Endothelial cell of umbilical vein (primary cell): ENCODE results near the gene HYAL2. TPM values are rescaled to one million over a fixed set of nuclear protein-coding genes. Genes with fewer than 3 reads are reported as not detected.
A peak's percentile ranks its signal among the peaks of the same experiment; 100 is the strongest.

Experiments used
- BruUV-seq: library from RNA; stranded (reverse); fragments of 400-500 nt; replicated peaks from 2 replicates; lab custom pipeline; 2021; lab: Mats Ljungman, UMichigan
- CTCF ChIA-PET: fragments of 300-600, 350-600 bp; sonication (Branson Sonifier 250); formaldehyde crosslinking; loops from one replicate; lab custom pipeline; 2021; ENCODE audit warnings: antibody characterized with exemption, inconsistent platforms; lab: Charles Lee
- POLR2A ChIA-PET: fragments of 300-600, 350-600 bp; sonication (Branson Sonifier 250); formaldehyde crosslinking; loops from one replicate; lab custom pipeline; 2021; ENCODE audit warnings: antibody characterized with exemption, inconsistent platforms; lab: Charles Lee
- DNase-seq: peaks from one replicate; pipeline ENCODE4 v3.0.0-alpha.2; 2011; ENCODE audit warnings: low read depth, low spot score
- FAIRE-seq: peaks from 2 replicates; lab custom pipeline; 2011; peaks lifted over from hg19 to GRCh38; lab: Jason Lieb, UNC
- H2AFZ ChIP-seq: 2 replicates; pipeline ENCODE4 v1.6.0; 2012; ENCODE audit warnings: low read depth, low read length, control low read depth, inconsistent platforms
- H3K27ac ChIP-seq: 2 replicates; pipeline ENCODE4 v1.5.1; 2011; ENCODE audit warnings: low read depth, mild to moderate bottlenecking, control low read depth, low read length, moderate library complexity; ENCODE audit not compliant: insufficient read depth
- H3K27me3 ChIP-seq, 2 experiments: 2 replicates each; pipeline versions ENCODE4 v1.6.0 to v1.6.1; 2011; ENCODE audit warnings: low read length in 2 of 2, mixed read lengths in 1 of 2; ENCODE audit not compliant: control insufficient read depth in 2 of 2, insufficient read depth in 2 of 2
- H3K36me3 ChIP-seq, 2 experiments: 2 replicates in 1 of 2; 3 replicates in 1 of 2; pipeline ENCODE4 v1.5.1; 2011; ENCODE audit warnings: low read length in 2 of 2, mild to moderate bottlenecking in 1 of 2, moderate library complexity in 1 of 2; ENCODE audit not compliant: control insufficient read depth in 2 of 2, insufficient read depth in 2 of 2; ENCODE audit errors: extremely low read depth in 1 of 2
- H3K4me1 ChIP-seq: 3 replicates; pipeline ENCODE4 v1.5.1; 2011; ENCODE audit warnings: mild to moderate bottlenecking, low read length; ENCODE audit not compliant: control insufficient read depth, insufficient read depth; ENCODE audit errors: extremely low read depth
- H3K4me2 ChIP-seq: 2 replicates; pipeline ENCODE4 v1.6.1; 2011; ENCODE audit warnings: low read length, control low read depth, mixed read lengths; ENCODE audit not compliant: insufficient read depth
- H3K4me3 ChIP-seq, 3 experiments: fragments of 200-600 bp in 1 of 3; sonication (generic), shearing (Covaris generic) in 1 of 3; replicated peaks in 1 of 3; 2 replicates each; pipeline ENCODE4 v1.5.1; 2011 to 2016; ENCODE audit warnings: control low read depth in 3 of 3, low read length in 3 of 3, mild to moderate bottlenecking in 2 of 3, inconsistent platforms in 1 of 3, low read depth in 1 of 3, moderate library complexity in 1 of 3; ENCODE audit not compliant: insufficient read depth in 1 of 3
- H3K79me2 ChIP-seq: 2 replicates; pipeline ENCODE4 v1.6.0; 2012; ENCODE audit warnings: low read length, inconsistent platforms; ENCODE audit not compliant: control insufficient read depth, insufficient read depth
- H3K9ac ChIP-seq: replicated peaks from 2 replicates; pipeline ENCODE3; 2011; ENCODE audit warnings: low read length, control low read depth; ENCODE audit not compliant: insufficient read depth; ENCODE audit errors: extremely low read depth
- H3K9me1 ChIP-seq: replicated peaks from 3 replicates; pipeline ENCODE4 v1.6.0; 2011; ENCODE audit warnings: mild to moderate bottlenecking, low read length; ENCODE audit not compliant: control insufficient read depth, insufficient read depth; ENCODE audit errors: extremely low read depth
- H3K9me3 ChIP-seq: replicated peaks from 2 replicates; pipeline ENCODE4 v1.5.1; 2012; ENCODE audit warnings: low read length, inconsistent platforms; ENCODE audit not compliant: control insufficient read depth, insufficient read depth
- H4K20me1 ChIP-seq: replicated peaks from 2 replicates; pipeline ENCODE3; 2011; ENCODE audit warnings: mild to moderate bottlenecking, low read length; ENCODE audit not compliant: control insufficient read depth, insufficient read depth; ENCODE audit errors: extremely low read depth
- CTCF ChIP-seq, 2 donors: IDR thresholded peaks; 1 replicate in 1 of 2; 2 replicates in 1 of 2; pipeline ENCODE4 v1.5.1; 2011; ENCODE audit warnings: low read length in 2 of 2, mild to moderate bottlenecking in 2 of 2, moderate library complexity in 2 of 2, control low read depth in 1 of 2, inconsistent platforms in 1 of 2, low read depth in 1 of 2; ENCODE audit not compliant: insufficient read depth in 1 of 2; ENCODE audit errors: extremely low read depth in 1 of 2
- EZH2 ChIP-seq: IDR thresholded peaks from 2 replicates; pipeline ENCODE4 v1.6.1; 2012; ENCODE audit warnings: borderline replicate concordance, low read depth, mild to moderate bottlenecking, moderate library complexity, low read length, inconsistent platforms; ENCODE audit not compliant: severe bottlenecking
- FOS ChIP-seq: IDR thresholded peaks from 2 replicates; pipeline ENCODE4 v1.6.1; 2011; ENCODE audit warnings: mild to moderate bottlenecking, low read length, moderate library complexity, borderline replicate concordance; ENCODE audit not compliant: insufficient read depth
- GATA2 ChIP-seq: IDR thresholded peaks from 2 replicates; pipeline ENCODE4 v1.7.0; 2011; ENCODE audit warnings: low read depth, mild to moderate bottlenecking, moderate library complexity, mixed read lengths, low read length; ENCODE audit not compliant: insufficient read length, insufficient read depth
- JUN ChIP-seq: IDR thresholded peaks from 2 replicates; pipeline ENCODE4 v1.6.1; 2011; ENCODE audit warnings: borderline replicate concordance, low read depth; ENCODE audit not compliant: insufficient read length, insufficient read depth
- MAX ChIP-seq: IDR thresholded peaks from 2 replicates; pipeline ENCODE4 v1.6.1; 2011; ENCODE audit not compliant: insufficient read depth, insufficient read length
- MYC ChIP-seq: IDR thresholded peaks from one replicate; pipeline ENCODE4 v1.6.1; 2011; ENCODE audit warnings: mild to moderate bottlenecking, low read depth, low read length
- POLR2A ChIP-seq: IDR thresholded peaks from 2 replicates; pipeline ENCODE4 v1.6.1; 2012; ENCODE audit warnings: low read depth, mild to moderate bottlenecking, control low read depth, low read length
- POLR2AphosphoS5 ChIP-seq: IDR thresholded peaks from 2 replicates; pipeline ENCODE4 v1.6.1; 2012; ENCODE audit warnings: low read depth, mild to moderate bottlenecking, control low read depth, low read length, moderate library complexity; ENCODE audit not compliant: insufficient read depth
- dilution Hi-C: fragments of 300-500 bp; cut with MboI; formaldehyde crosslinking; loops from one replicate; pipeline ENCODE4 v1.15.0; 2019; ENCODE audit warnings: low sequenced_read_pairs; ENCODE audit not compliant: extremely low pct_ligation_motif_present
- intact Hi-C: fragments of 100-400 bp; cut with micrococcal nuclease; formaldehyde crosslinking; loops from one replicate; pipeline ENCODE4 v1.10.0; 2022
- polyA plus RNA-seq, 4 experiments: library from polyadenylated mRNA; depleted of rRNA in 3 of 4; stranded (reverse) in 3 of 4; unstranded in 1 of 4; fragments of >200 nt; gene quantifications; 2 replicates each; pipeline versions ENCODE4 v1.2.1 to v1.2.3, GENCODE V29; 2011 to 2012; ENCODE audit warnings: missing spikeins in 1 of 4
- total RNA-seq: library from RNA; stranded (reverse); gene quantifications from 2 replicates; pipeline ENCODE4 v1.2.3, GENCODE V29; 2021

The HYAL2 gene
- total and polyA plus RNA-seq, 2 donors (not counting 3 experiments of a cell fraction or from before 2014, with no cell fraction given) = 266 to 970 TPM

- H4K20me1 ChIP-seq = no peaks in the 10 kb centered on the region
- no peaks in the 10 kb centered on the region for H3K27me3 ChIP-seq
- no peaks in the 10 kb centered on the region for H3K79me2 ChIP-seq
- POLR2A ChIA-PET = interaction anchor here (1.0 to 1.5 kb wide), 3 partner anchors 15 to 38 kb away, joined by 3 to 5 read pairs (median 3); no protein-coding TSS in a partner anchor
- peaks cover 21% of the 10 kb centered on the region for H3K4me1 ChIP-seq
- TF ChIP-seq POLR2AphosphoS5 (no peak), CTCF (IDR thresholded peaks at IDR 0.05; ENCODE audit: extremely low read depth in 1 of 2, insufficient read depth in 1 of 2, low read depth in 1 of 2, low read length in 2 of 2) (peak; percentile 10 to 11)
- DNase-seq (no peak), FAIRE-seq (no peak)
- peak overlapping the region; percentile 70 for H3K27ac ChIP-seq
- no peaks in the 10 kb centered on the region for H3K36me3 ChIP-seq
- peak overlapping the region; percentile 75 for H3K9ac ChIP-seq
- no TSS peak for BruUV-seq
- H3K9me1 ChIP-seq = no peaks in the 10 kb centered on the region
- CTCF ChIA-PET = interaction anchor here (1.4 to 2.6 kb wide), 2 partner anchors 25 to 30 kb away, joined by 4 to 36 read pairs; partner anchors contain the start of genes HYAL2 and TUSC2
- H3K4me2 ChIP-seq = peak overlapping the region; percentile 79
- H3K4me3 ChIP-seq = peak overlapping the region; percentile 51 to 69 (median 64)
- intact Hi-C loops = loop anchor here (2.0 kb wide), 2 partner anchors 55 to 61 kb away; partner anchors contain the start of gene TMEM115
- no peaks in the 10 kb centered on the region for H3K9me3 ChIP-seq
- dilution Hi-C loops = no loop called here
- no peak overlapping the region for H2AFZ ChIP-seq
Observed at GRCh38 chr3:50297896-50298725, 24.4 kb downstream of the HYAL2 start.

GRCh38 chr3:50297384-50297775 lies 25.2 kb downstream of the HYAL2 start:
- H3K4me2 ChIP-seq = no peak overlapping the region
- no TSS peak for BruUV-seq
- FAIRE-seq = no peak

More at GRCh38 chr3:50297384-50297775, 25.2 kb downstream of the HYAL2 start:
- intact Hi-C loops = no loop called here
- H4K20me1 ChIP-seq = no peaks in the 10 kb centered on the region
- ChIA-PET CTCF (no interaction called here), POLR2A (no interaction called here)
- H3K4me3 ChIP-seq = no peak overlapping the region
- H3K9me1 ChIP-seq = no peaks in the 10 kb centered on the region
- no peak for DNase-seq
- dilution Hi-C loops = no loop called here
- no peaks in the 10 kb centered on the region for H3K79me2 ChIP-seq
- peaks cover 25% of the 10 kb centered on the region for H3K4me1 ChIP-seq
- TF ChIP-seq GATA2 (no peak), MAX (no peak), EZH2 (no peak), FOS (no peak), JUN (no peak), CTCF (IDR thresholded peaks at IDR 0.05; ENCODE audit: extremely low read depth in 1 of 2, insufficient read depth in 1 of 2, low read depth in 1 of 2, low read length in 2 of 2) (no peak), POLR2AphosphoS5 (no peak), MYC (no peak), POLR2A (no peak)
- no peaks in the 10 kb centered on the region for H3K9me3 ChIP-seq
- H3K36me3 ChIP-seq = no peaks in the 10 kb centered on the region
- H3K9ac ChIP-seq = no peak overlapping the region
- no peak overlapping the region for H3K27ac ChIP-seq
- H2AFZ ChIP-seq = no peak overlapping the region
- H3K27me3 ChIP-seq = no peaks in the 10 kb centered on the region
